DND-41 (cell line): ENCODE data around the gene CCNG2.

ENCODE experiments used
- EZH2 ChIP-seq: IDR thresholded peaks from 3 replicates; pipeline ENCODE4 v1.6.1; 2012; ENCODE audit warnings: borderline replicate concordance, low read depth, mild to moderate bottlenecking, moderate library complexity, low read length, inconsistent platforms; ENCODE audit not compliant: severe bottlenecking
- TF ChIP-seq, protein P1 (sequence below): IDR thresholded peaks from 2 replicates; pipeline ENCODE4 v1.5.1; 2012; ENCODE audit warnings: borderline replicate concordance, low read length, moderate library complexity, mild to moderate bottlenecking; ENCODE audit not compliant: poor library complexity, severe bottlenecking; ENCODE audit errors: extremely low read depth

DNA sequence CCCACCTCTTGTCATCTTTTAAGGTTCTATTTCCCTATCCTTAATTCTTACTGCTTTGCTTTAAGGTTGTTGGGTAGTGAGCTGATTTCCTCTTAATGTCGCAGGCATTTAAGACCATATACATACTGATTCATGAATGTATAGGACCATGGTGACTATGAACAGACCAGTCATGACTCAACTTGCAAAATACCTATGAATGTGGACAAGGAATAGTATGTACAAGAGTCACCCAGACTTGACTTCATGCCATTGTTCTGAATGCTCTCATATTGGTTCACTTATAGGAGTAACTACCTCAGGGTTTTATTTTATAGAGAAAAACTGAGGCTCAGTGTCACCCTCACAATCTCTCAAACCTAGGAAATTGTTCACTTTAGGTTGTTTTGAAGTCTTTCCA lies 44.3 kb downstream of the CCNG2 start:
- TF ChIP-seq, protein P1, sequence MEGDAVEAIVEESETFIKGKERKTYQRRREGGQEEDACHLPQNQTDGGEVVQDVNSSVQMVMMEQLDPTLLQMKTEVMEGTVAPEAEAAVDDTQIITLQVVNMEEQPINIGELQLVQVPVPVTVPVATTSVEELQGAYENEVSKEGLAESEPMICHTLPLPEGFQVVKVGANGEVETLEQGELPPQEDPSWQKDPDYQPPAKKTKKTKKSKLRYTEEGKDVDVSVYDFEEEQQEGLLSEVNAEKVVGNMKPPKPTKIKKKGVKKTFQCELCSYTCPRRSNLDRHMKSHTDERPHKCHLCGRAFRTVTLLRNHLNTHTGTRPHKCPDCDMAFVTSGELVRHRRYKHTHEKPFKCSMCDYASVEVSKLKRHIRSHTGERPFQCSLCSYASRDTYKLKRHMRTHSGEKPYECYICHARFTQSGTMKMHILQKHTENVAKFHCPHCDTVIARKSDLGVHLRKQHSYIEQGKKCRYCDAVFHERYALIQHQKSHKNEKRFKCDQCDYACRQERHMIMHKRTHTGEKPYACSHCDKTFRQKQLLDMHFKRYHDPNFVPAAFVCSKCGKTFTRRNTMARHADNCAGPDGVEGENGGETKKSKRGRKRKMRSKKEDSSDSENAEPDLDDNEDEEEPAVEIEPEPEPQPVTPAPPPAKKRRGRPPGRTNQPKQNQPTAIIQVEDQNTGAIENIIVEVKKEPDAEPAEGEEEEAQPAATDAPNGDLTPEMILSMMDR, result no peak
- TF ChIP-seq EZH2, result no peak
